VCaP (cell line): ENCODE data around the gene GPATCH8.
"Not testable (repeated sequence)": the region's sequence is repeated elsewhere in the genome, so short reads cannot be mapped to it uniquely, and the experiment has no call there.

Experiments used
- H3K27ac ChIP-seq: fragments of 450-650 bp; 2 replicates; pipeline ENCODE4 v1.5.1; 2017
- TF ChIP-seq, protein P1 (sequence below): fragments of 450-650 bp; conservative IDR thresholded peaks from 2 replicates; pipeline ENCODE4 v1.5.1; 2017; ENCODE audit warnings: mild to moderate bottlenecking, moderate library complexity

The GPATCH8 gene

DNA sequence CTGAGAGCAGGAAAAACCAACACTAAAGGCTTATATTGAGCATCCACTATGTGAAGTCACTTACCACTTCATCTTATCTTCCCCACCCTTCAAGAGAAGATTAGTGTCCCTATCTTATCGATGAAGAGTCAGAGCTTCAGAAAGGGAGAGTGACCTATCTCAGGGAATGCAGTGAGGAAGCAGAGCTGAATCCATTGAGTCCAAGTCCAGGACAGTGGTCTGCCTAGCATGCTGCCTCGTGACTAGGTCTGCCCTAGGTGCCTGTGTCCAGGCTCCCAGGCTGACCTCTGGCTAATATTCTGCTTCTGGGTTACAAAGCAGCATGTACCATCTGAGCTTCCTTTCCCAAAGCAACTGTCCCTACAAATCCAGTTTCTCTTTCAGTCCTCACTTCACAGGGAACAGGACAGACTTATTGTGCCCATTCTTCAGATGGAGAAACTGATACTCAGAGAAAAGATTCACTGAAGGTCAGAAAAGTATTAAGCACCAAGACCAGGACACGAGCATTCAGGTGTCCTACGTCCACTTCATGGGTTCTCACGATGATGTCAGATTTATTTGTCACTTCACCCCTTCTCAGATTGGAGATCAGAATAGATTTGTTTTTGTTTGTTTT lies 40.8 kb upstream of the GPATCH8 start:
- no peak overlapping the region for H3K27ac ChIP-seq
- TF ChIP-seq, protein P1, sequence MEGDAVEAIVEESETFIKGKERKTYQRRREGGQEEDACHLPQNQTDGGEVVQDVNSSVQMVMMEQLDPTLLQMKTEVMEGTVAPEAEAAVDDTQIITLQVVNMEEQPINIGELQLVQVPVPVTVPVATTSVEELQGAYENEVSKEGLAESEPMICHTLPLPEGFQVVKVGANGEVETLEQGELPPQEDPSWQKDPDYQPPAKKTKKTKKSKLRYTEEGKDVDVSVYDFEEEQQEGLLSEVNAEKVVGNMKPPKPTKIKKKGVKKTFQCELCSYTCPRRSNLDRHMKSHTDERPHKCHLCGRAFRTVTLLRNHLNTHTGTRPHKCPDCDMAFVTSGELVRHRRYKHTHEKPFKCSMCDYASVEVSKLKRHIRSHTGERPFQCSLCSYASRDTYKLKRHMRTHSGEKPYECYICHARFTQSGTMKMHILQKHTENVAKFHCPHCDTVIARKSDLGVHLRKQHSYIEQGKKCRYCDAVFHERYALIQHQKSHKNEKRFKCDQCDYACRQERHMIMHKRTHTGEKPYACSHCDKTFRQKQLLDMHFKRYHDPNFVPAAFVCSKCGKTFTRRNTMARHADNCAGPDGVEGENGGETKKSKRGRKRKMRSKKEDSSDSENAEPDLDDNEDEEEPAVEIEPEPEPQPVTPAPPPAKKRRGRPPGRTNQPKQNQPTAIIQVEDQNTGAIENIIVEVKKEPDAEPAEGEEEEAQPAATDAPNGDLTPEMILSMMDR = no peak

DNA sequence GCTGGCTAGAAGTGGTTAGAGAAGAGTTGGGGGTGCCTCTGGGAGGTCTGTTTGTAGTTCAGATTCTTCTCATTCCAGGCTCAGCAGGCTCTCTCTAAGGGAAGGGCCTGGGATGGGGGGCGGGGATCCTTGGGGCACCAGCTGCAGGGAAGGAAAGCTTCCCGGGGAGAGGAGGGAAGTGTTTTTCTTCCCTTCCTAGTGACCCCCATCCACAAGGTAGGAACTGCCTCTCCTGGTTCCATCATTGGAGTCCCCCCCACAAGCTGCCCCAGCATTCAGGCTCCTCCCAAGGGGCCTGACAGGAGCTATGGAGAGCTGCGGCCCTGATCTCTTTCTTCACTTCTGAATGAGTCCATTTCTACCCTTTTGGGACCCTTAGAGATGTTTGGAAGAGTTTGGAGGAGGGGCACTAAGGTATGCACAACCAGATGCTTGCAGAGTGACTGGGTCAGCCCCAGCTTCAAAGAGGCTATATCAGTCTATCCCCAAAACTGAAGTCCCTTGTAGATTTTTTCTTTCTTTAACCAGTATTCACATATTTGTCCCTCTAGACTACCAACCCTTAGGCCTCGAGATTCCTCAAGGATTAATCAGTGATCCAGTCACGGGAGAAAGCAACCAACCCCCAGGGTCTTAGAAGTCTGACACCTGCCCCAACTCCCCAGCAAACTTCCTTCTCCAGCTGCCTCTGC lies 40.2 kb upstream of the GPATCH8 start:
- TF ChIP-seq, protein P1 = no peak
- H3K27ac ChIP-seq = no peak overlapping the region

DNA sequence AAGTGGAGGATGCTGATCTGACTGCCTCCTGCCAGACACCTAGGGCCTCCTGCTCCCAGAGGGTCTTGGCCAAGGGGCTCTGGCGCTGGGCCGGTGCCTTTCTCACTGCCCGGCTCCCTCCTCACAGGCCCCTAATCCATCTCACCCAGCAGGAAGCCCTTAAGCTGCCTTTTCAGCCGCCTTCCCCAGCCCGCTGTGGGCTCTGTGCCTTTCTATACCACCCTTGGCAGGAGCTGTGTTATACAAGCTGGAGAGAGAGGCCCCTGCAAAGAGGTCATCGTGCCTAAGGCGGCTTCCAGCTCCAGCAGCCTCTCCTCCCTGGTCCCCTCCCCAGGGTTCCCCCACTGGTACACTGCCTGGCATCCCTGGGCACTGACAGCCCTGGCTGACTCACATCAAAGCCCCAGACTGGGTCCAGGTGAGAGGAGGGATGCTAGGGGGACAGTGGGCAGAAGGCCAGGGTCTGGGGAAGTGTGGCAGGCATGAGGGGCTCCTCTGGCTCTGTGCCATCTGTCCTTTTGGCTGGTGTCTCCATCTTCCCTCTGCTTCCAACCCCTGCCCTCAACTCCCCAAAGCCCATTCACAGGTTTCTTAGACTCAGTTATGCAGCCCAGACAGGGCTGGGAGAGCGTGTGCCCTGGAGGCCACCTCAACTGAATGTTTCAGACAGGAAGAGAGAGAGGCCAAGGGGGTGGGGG lies 38.8 kb upstream of the GPATCH8 start:
- H3K27ac ChIP-seq = no peak overlapping the region
- TF ChIP-seq, protein P1 = no peak

DNA sequence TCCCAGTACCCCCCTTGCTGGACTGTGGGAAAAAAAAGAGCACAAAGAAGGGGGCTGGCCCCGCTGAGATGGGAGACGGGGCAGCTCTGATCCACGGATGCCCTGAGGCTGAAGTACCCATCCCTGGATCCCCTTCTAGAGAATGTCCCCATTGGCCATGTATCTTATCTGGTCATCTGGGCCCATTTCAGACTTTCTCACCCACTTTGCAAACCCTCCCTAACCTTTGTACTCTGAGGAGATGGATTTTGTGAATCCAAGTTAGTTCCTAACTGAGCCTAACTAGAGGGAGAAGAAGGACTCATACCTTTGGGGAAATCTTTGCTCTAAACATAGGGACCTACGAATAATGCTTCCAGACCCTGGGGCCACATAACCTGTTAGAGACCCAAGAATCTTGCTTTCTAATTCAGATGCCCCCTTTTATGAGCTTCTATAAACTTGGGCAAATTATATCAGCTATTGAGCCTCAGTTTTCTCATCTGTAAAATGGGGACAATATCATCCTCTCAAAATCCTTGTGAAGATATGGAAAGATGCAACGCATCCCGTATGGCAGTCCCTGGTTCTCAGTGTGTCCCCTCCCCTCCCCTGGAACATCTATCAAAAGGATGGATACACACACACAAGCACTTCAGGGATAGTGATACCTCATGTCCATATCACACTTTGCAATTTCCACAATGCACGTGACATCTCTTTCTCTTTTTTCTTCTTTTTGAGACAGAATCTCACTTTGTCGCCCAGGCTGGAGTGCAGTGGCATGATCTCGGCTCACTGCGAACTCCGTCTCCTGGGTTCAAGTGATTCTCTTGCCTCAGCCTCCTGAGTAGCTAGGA lies 37.3 kb upstream of the GPATCH8 start:
- H3K27ac ChIP-seq = no peak overlapping the region
- TF ChIP-seq, protein P1 = no peak

DNA sequence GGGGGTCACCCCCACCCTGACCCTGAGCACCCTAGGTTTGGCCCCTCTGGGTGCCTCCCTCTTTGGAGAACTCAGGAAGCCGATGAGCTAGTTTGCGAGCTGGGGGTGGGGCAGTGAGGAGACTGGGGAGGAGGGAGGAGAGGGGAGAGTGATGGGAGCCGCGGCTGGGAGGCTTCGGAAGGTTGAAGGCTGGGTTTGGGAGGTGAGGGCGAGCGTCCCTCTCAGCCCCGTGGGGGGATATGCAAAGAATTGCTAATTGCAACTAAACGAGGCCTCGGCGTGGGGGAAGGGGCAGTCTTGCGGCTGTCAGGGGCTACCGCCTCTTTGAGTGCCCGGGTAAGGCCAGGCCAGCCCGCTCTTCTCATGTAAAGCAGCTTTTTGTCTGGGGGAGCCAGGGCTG lies 36.5 kb upstream of the GPATCH8 start:
- TF ChIP-seq, protein P1 = no peak
- H3K27ac ChIP-seq = no peak overlapping the region

DNA sequence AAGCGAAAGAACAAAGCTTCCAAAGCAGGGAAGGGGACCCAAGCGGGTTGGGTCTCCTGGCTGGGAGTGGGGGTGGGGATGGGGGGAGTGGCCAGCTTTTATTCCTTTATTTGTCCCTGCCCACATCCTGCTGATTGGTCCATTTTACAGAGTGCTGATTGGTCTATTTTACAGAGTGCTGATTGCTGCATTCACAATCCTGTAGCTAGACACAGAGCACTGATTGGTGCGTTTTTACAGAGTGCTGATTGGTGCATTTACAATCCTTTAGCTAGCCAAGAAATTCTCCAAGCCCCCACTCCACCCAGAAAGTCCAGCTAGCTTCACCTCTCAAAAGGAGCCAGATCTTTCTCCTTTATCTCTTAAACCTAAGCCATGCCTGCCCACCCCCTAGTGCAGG lies 34.7 kb upstream of the GPATCH8 start:
- H3K27ac ChIP-seq = not testable (repeated sequence)

DNA sequence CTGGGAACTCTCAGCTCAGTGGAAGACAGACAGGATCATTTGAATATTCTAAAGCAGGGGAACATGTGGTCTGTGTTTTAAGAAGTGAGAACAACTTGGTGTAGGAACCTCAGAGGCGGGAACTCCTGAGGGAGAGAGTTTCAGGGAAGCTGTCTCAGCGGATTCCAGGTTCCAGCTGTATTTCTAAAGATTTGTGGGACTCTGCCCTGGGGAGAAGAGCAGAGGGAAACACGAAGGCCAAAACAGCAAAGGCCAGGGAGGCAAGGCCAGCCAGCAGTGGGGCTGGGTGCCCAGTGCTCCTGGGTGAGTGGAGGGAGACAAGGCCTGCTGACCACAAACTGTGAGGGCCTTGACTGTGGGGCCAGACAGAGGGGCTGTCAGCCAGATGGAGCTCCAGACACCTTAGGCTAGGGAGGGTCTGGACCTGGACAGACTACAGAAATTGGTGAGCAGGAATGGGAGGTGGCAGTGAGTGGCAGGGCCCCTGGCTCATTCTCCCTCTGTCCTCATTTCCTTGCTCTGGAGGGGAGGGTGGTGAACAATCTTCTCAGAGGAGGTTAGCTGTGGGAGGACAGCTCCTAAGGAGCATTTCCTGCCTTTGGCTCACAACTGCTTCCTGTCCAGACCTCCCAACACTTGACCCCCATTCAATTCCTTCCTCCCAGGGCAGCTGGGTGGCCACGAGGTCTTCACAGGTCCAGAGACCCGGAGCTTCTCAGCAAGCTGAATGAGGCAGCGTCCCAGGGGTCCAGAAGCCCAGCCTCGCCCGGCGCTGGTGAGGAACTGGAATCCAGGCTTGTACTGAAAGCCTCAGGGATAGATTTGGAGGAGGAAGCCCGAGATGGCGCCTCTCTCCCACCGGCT lies 33.1 kb upstream of the GPATCH8 start:
- H3K27ac ChIP-seq = no peak overlapping the region
- TF ChIP-seq, protein P1 = no peak
